Activated CD4-positive, alpha-beta T cell treated with anti-CD3 and anti-CD28 coated beads, Interleukin-2, amount 10 ng/mL, durations not matched to agents 24 days and 14 days (primary cell): ENCODE data around the gene ITPK1. TPM values are rescaled to one million over a fixed set of nuclear protein-coding genes. Genes with fewer than 3 reads are reported as not detected.

Source experiments
- DNase-seq: peaks from one replicate; pipeline ENCODE4 v3.0.0; 2022
- H3K27ac Mint-ChIP-seq: one replicate; pipeline ENCODE4 v1.8.0; 2022; ENCODE audit warnings: mild to moderate bottlenecking, mixed read lengths
- H3K27me3 Mint-ChIP-seq: one replicate; pipeline ENCODE4 v1.8.0; 2022; ENCODE audit warnings: mixed read lengths
- H3K36me3 Mint-ChIP-seq: one replicate; pipeline ENCODE4 v1.8.0; 2022; ENCODE audit warnings: low read depth, mild to moderate bottlenecking, mixed read lengths
- H3K4me1 Mint-ChIP-seq: one replicate; pipeline ENCODE4 v1.8.0; 2021; ENCODE audit warnings: mixed read lengths
- H3K4me3 Mint-ChIP-seq: one replicate; pipeline ENCODE4 v1.8.0; 2022; ENCODE audit warnings: mild to moderate bottlenecking, moderate library complexity, mixed read lengths
- H3K9me3 Mint-ChIP-seq: one replicate; pipeline ENCODE4 v1.8.0; 2021; ENCODE audit warnings: mixed read lengths
- intact Hi-C: fragments of 100-400 bp; cut with micrococcal nuclease; formaldehyde crosslinking; loops from one replicate; pipeline ENCODE4 v1.15.1; 2023
- total RNA-seq: library from RNA; stranded (reverse); gene quantifications from 2 replicates; pipeline ENCODE4 v1.2.3, GENCODE V29; 2022

The ITPK1 gene
- total RNA-seq, 1 donor from 2014 or later, result 71.0 TPM

GRCh38 chr14:93016275-93016845 lies 99.4 kb downstream of the ITPK1 start:
- Mint-ChIP-seq H3K27me3 (no peaks in the 10 kb centered on the region), H3K4me1 (peaks cover 21% of the 10 kb centered on the region), H3K36me3 (peaks cover 3% of the 10 kb centered on the region), H3K9me3 (no peaks in the 10 kb centered on the region), H3K27ac (no peak overlapping the region), H3K4me3 (no peak overlapping the region)
- intact Hi-C loops, result loop anchor here (10.0 kb wide), 1 partner anchor 52 kb away; no protein-coding TSS in a partner anchor
- DNase-seq, result no peak

GRCh38 chr14:93015505-93015904 lies 100.2 kb downstream of the ITPK1 start:
- Mint-ChIP-seq H3K27ac (no peak overlapping the region), H3K9me3 (no peaks in the 10 kb centered on the region), H3K4me1 (peaks cover 21% of the 10 kb centered on the region), H3K4me3 (no peak overlapping the region), H3K27me3 (no peaks in the 10 kb centered on the region), H3K36me3 (peaks cover 3% of the 10 kb centered on the region)
- intact Hi-C loops, result loop anchor here (10.0 kb wide), 1 partner anchor 51 kb away; no protein-coding TSS in a partner anchor
- no peak for DNase-seq

GRCh38 chr14:93015064-93015463 lies 100.7 kb downstream of the ITPK1 start:
- H3K4me1 Mint-ChIP-seq, result peaks cover 21% of the 10 kb centered on the region
- peaks cover 3% of the 10 kb centered on the region for H3K36me3 Mint-ChIP-seq
- no peak for DNase-seq
- no peaks in the 10 kb centered on the region for H3K9me3 Mint-ChIP-seq
- no peak overlapping the region for H3K27ac Mint-ChIP-seq
- no peak overlapping the region for H3K4me3 Mint-ChIP-seq
- intact Hi-C loops, result loop anchor here (10.0 kb wide), 1 partner anchor 50 kb away; no protein-coding TSS in a partner anchor
- no peaks in the 10 kb centered on the region for H3K27me3 Mint-ChIP-seq

GRCh38 chr14:93014058-93015023 lies 101.4 kb downstream of the ITPK1 start:
- peak overlapping the region; percentile 81 for H3K27ac Mint-ChIP-seq
- no peaks in the 10 kb centered on the region for H3K27me3 Mint-ChIP-seq
- no peaks in the 10 kb centered on the region for H3K9me3 Mint-ChIP-seq
- H3K4me1 Mint-ChIP-seq, result peaks cover 21% of the 10 kb centered on the region
- no peak for DNase-seq
- intact Hi-C loops, result loop anchor here (10.0 kb wide), 1 partner anchor 50 kb away; no protein-coding TSS in a partner anchor
- H3K4me3 Mint-ChIP-seq, result no peak overlapping the region
- H3K36me3 Mint-ChIP-seq, result peaks cover 3% of the 10 kb centered on the region

- H3K4me3 Mint-ChIP-seq, result no peak overlapping the region
- intact Hi-C loops, result loop anchor here (10.0 kb wide), 1 partner anchor 48 kb away; no protein-coding TSS in a partner anchor
Observed at GRCh38 chr14:93012951-93013719, 102.6 kb downstream of the ITPK1 start.

GRCh38 chr14:93012506-93012905 lies 103.2 kb downstream of the ITPK1 start:
- no peak for DNase-seq
- H3K27me3 Mint-ChIP-seq, result no peaks in the 10 kb centered on the region
- H3K4me1 Mint-ChIP-seq, result peaks cover 21% of the 10 kb centered on the region
- H3K27ac Mint-ChIP-seq, result no peak overlapping the region
- H3K4me3 Mint-ChIP-seq, result no peak overlapping the region
- H3K9me3 Mint-ChIP-seq, result no peaks in the 10 kb centered on the region
- intact Hi-C loops, result loop anchor here (10.0 kb wide), 1 partner anchor 48 kb away; no protein-coding TSS in a partner anchor
- peaks cover 3% of the 10 kb centered on the region for H3K36me3 Mint-ChIP-seq

More at GRCh38 chr14:93012951-93013719, 102.6 kb downstream of the ITPK1 start:
- peak overlapping the region; percentile 81 for H3K27ac Mint-ChIP-seq
- DNase-seq, result no peak
- no peaks in the 10 kb centered on the region for H3K9me3 Mint-ChIP-seq
- peaks cover 21% of the 10 kb centered on the region for H3K4me1 Mint-ChIP-seq
- H3K36me3 Mint-ChIP-seq, result peaks cover 3% of the 10 kb centered on the region
- H3K27me3 Mint-ChIP-seq, result no peaks in the 10 kb centered on the region

- Mint-ChIP-seq H3K27ac (no peak overlapping the region), H3K27me3 (no peaks in the 10 kb centered on the region), H3K4me3 (no peak overlapping the region), H3K9me3 (no peaks in the 10 kb centered on the region), H3K4me1 (peaks cover 22% of the 10 kb centered on the region), H3K36me3 (peaks cover 3% of the 10 kb centered on the region)
- intact Hi-C loops, result loop anchor here (10.0 kb wide), 1 partner anchor 47 kb away; no protein-coding TSS in a partner anchor
- no peak for DNase-seq
Observed at GRCh38 chr14:93011650-93012325, 103.9 kb downstream of the ITPK1 start.

- no peak overlapping the region for H3K4me3 Mint-ChIP-seq
Observed at GRCh38 chr14:93011141-93011529, 104.6 kb downstream of the ITPK1 start.

GRCh38 chr14:93010522-93011140 lies 105.1 kb downstream of the ITPK1 start:
- Mint-ChIP-seq H3K4me1 (peaks cover 22% of the 10 kb centered on the region), H3K27ac (no peak overlapping the region), H3K9me3 (no peaks in the 10 kb centered on the region), H3K4me3 (no peak overlapping the region), H3K27me3 (no peaks in the 10 kb centered on the region), H3K36me3 (peaks cover 2% of the 10 kb centered on the region)
- intact Hi-C loops, result loop anchor here (10.0 kb wide), 1 partner anchor 46 kb away; no protein-coding TSS in a partner anchor
- DNase-seq, result no peak

More at GRCh38 chr14:93011141-93011529, 104.6 kb downstream of the ITPK1 start:
- intact Hi-C loops, result loop anchor here (10.0 kb wide), 1 partner anchor 46 kb away; no protein-coding TSS in a partner anchor
- Mint-ChIP-seq H3K27me3 (no peaks in the 10 kb centered on the region), H3K27ac (no peak overlapping the region), H3K36me3 (peaks cover 3% of the 10 kb centered on the region), H3K4me1 (peaks cover 22% of the 10 kb centered on the region), H3K9me3 (no peaks in the 10 kb centered on the region)
- DNase-seq, result no peak

- Mint-ChIP-seq H3K36me3 (peaks cover 2% of the 10 kb centered on the region), H3K9me3 (no peaks in the 10 kb centered on the region), H3K4me1 (peaks cover 22% of the 10 kb centered on the region), H3K27ac (no peak overlapping the region), H3K27me3 (no peaks in the 10 kb centered on the region), H3K4me3 (no peak overlapping the region)
- intact Hi-C loops, result loop anchor here (10.0 kb wide), 1 partner anchor 45 kb away; no protein-coding TSS in a partner anchor
- no peak for DNase-seq
Observed at GRCh38 chr14:93010130-93010499, 105.6 kb downstream of the ITPK1 start.

- H3K4me3 Mint-ChIP-seq, result no peak overlapping the region
- no peaks in the 10 kb centered on the region for H3K36me3 Mint-ChIP-seq
- DNase-seq, result no peak
- intact Hi-C loops, result loop anchor here (10.0 kb wide), 1 partner anchor 45 kb away; no protein-coding TSS in a partner anchor
- no peak overlapping the region for H3K27ac Mint-ChIP-seq
- H3K9me3 Mint-ChIP-seq, result no peaks in the 10 kb centered on the region
- no peaks in the 10 kb centered on the region for H3K27me3 Mint-ChIP-seq
- peaks cover 19% of the 10 kb centered on the region for H3K4me1 Mint-ChIP-seq
Observed at GRCh38 chr14:93009471-93010129, 106.1 kb downstream of the ITPK1 start.

GRCh38 chr14:93008381-93008780 lies 107.3 kb downstream of the ITPK1 start:
- no peaks in the 10 kb centered on the region for H3K9me3 Mint-ChIP-seq
- no peak for DNase-seq
- intact Hi-C loops, result no loop called here
- H3K36me3 Mint-ChIP-seq, result no peaks in the 10 kb centered on the region
- H3K4me1 Mint-ChIP-seq, result peaks cover 9% of the 10 kb centered on the region
- H3K27ac Mint-ChIP-seq, result no peak overlapping the region
- H3K27me3 Mint-ChIP-seq, result no peaks in the 10 kb centered on the region
- H3K4me3 Mint-ChIP-seq, result no peak overlapping the region
